A549 (cell line): ENCODE results near the gene CNNM3. TPM values are rescaled to one million over a fixed set of nuclear protein-coding genes. Genes with fewer than 3 reads are reported as not detected.

Experiments used
- ATAC-seq, 2 experiments: fragments of 200-7000 bp in 1 of 2; fragments of >200 bp in 1 of 2; cut with Nextera tagmentation in 1 of 2; cut with Tn5 transposase in 1 of 2; 3 replicates each; pipeline versions ENCODE4 v1.8.0 to v1.9.1; 2018 to 2020; ENCODE audit warnings: mild to moderate bottlenecking in 1 of 2, moderate library complexity in 1 of 2
- CTCF ChIA-PET: fragments of 300-600 bp; sonication (Branson Sonifier 250); formaldehyde crosslinking; extraction: SDS; loops from one replicate; lab custom pipeline; 2021; ENCODE audit warnings: antibody characterized with exemption, inconsistent platforms; lab: Yijun Ruan, JAX
- POLR2A ChIA-PET: fragments of 350-600 bp; formaldehyde crosslinking; extraction: SDS; loops from one replicate; lab custom pipeline; 2021; ENCODE audit warnings: antibody characterized with exemption, inconsistent platforms; lab: Yijun Ruan, JAX
- DNase-seq, 2 experiments: peaks; one replicate each; pipeline versions ENCODE4 v3.0.0 to v3.0.0-alpha.2; 2011 to 2016; ENCODE audit warnings: low read depth in 1 of 2, low spot score in 1 of 2
- FAIRE-seq: peaks from 2 replicates; lab custom pipeline; 2011; peaks lifted over from hg19 to GRCh38; lab: Jason Lieb, UNC
- H3K27ac ChIP-seq, 2 experiments: fragments of >200 bp; sonication (Bioruptor Twin); formaldehyde crosslinking; 3 replicates each; pipeline ENCODE4 v1.5.1; 2016 to 2017
- H3K4me1 ChIP-seq: fragments of >200 bp; sonication (Bioruptor Twin); formaldehyde crosslinking; 3 replicates; pipeline ENCODE4 v1.6.1; 2016
- H3K4me2 ChIP-seq: fragments of >200 bp; sonication (Bioruptor Twin); formaldehyde crosslinking; 3 replicates; pipeline ENCODE4 v1.6.1; 2016
- H3K4me3 ChIP-seq: fragments of >200 bp; sonication (Bioruptor Twin); formaldehyde crosslinking; 3 replicates; pipeline ENCODE4 v1.5.1; 2016
- H3K9me3 ChIP-seq: fragments of >200 bp; sonication (Bioruptor Twin); formaldehyde crosslinking; 3 replicates; pipeline ENCODE4 v1.6.1; 2016
- BHLHE40 ChIP-seq: IDR thresholded peaks from 2 replicates; pipeline ENCODE4 v1.6.1; 2012; ENCODE audit warnings: low read depth, low read length, inconsistent platforms
- CTCF ChIP-seq: fragments of >200 bp; sonication (Bioruptor Twin); formaldehyde crosslinking; IDR thresholded peaks from 3 replicates; pipeline ENCODE4 v1.5.1; 2016
- ELK1 ChIP-seq: fragments of 150-350 bp; IDR thresholded peaks from 2 replicates; pipeline ENCODE4 v1.6.1; 2014; ENCODE audit warnings: low read depth, mild to moderate bottlenecking, low read length
- FOSL2 ChIP-seq, 2 experiments: fragments of 450-650 bp in 1 of 2; fragments of >200 bp in 1 of 2; sonication (Bioruptor Twin) in 1 of 2; formaldehyde crosslinking; IDR thresholded peaks; 2 replicates each; pipeline versions ENCODE4 v1.5.0 to v1.6.1; 2016 to 2020; ENCODE audit warnings: mild to moderate bottlenecking in 1 of 2, moderate library complexity in 1 of 2
- FOXS1 ChIP-seq: fragments of 250-450 bp; sonication (Bioruptor Pico); IDR thresholded peaks from 2 replicates; pipeline ENCODE4 v1.5.0; 2020; ENCODE audit warnings: mild to moderate bottlenecking, moderate library complexity
- HEYL ChIP-seq: fragments of 250-450 bp; sonication (Bioruptor Pico); IDR thresholded peaks from 2 replicates; pipeline ENCODE4 v1.8.0; 2021; ENCODE audit warnings: mild to moderate bottlenecking, moderate library complexity
- HMGXB4 ChIP-seq: fragments of 250-450 bp; sonication (Bioruptor Pico); IDR thresholded peaks from 2 replicates; pipeline ENCODE4 v1.5.0; 2021; ENCODE audit warnings: mild to moderate bottlenecking, moderate library complexity, borderline replicate concordance
- HOXA7 ChIP-seq: fragments of 250-450 bp; sonication (Bioruptor Pico); IDR thresholded peaks from 2 replicates; pipeline ENCODE4 v1.5.0; 2020; ENCODE audit warnings: mild to moderate bottlenecking, moderate library complexity
- HOXB13 ChIP-seq: fragments of 250-450 bp; sonication (Bioruptor Pico); IDR thresholded peaks from 2 replicates; pipeline ENCODE4 v1.5.0; 2020; ENCODE audit warnings: low read depth, mild to moderate bottlenecking, moderate library complexity
- JUNB ChIP-seq: fragments of >200 bp; sonication (Bioruptor Twin); formaldehyde crosslinking; IDR thresholded peaks from 2 replicates; pipeline ENCODE4 v1.6.1; 2016
- POLR2A ChIP-seq: IDR thresholded peaks from 2 replicates; pipeline ENCODE4 v1.6.1; 2012; ENCODE audit warnings: mild to moderate bottlenecking, low read length
- RCOR1 ChIP-seq: fragments of 150-350 bp; IDR thresholded peaks from 2 replicates; pipeline ENCODE4 v1.6.1; 2014; ENCODE audit warnings: antibody characterized with exemption, low read length, low read depth
- RFX5 ChIP-seq: fragments of 450-650 bp; IDR thresholded peaks from 2 replicates; pipeline ENCODE4 v1.7.1; 2014; ENCODE audit warnings: antibody characterized with exemption, mild to moderate bottlenecking, moderate library complexity
- RNF2 ChIP-seq: fragments of 200-600 bp; sonication (generic); IDR thresholded peaks from 2 replicates; pipeline ENCODE4 v1.6.1; 2016; ENCODE audit warnings: low read depth, mild to moderate bottlenecking, antibody characterized with exemption, moderate library complexity, borderline replicate concordance
- SMC3 ChIP-seq: fragments of >200 bp; sonication (Bioruptor Twin); formaldehyde crosslinking; IDR thresholded peaks from 3 replicates; pipeline ENCODE4 v1.6.1; 2018; ENCODE audit warnings: inconsistent platforms
- SREBF2 ChIP-seq: fragments of 450-650 bp; IDR thresholded peaks from 2 replicates; pipeline ENCODE4 v1.6.1; 2014; ENCODE audit warnings: mild to moderate bottlenecking, moderate library complexity
- TFCP2L1 ChIP-seq: fragments of 250-450 bp; sonication (Bioruptor Pico); IDR thresholded peaks from 2 replicates; pipeline ENCODE4 v1.5.0; 2021; ENCODE audit warnings: mild to moderate bottlenecking
- ZNF302 ChIP-seq: fragments of 250-450 bp; sonication (Bioruptor Pico); IDR thresholded peaks from 2 replicates; pipeline ENCODE4 v1.9.0; 2021; ENCODE audit warnings: inconsistent platforms, mild to moderate bottlenecking, moderate library complexity
- WGBS: methylation state at CpG from one replicate; pipeline ENCODE4 v1.1.6; 2017; ENCODE audit errors: missing lambda C conversion rate; 5-methylcytosine and 5-hydroxymethylcytosine counted together
- polyA plus RNA-seq, 4 experiments: library from polyadenylated mRNA; depleted of rRNA in 3 of 4; stranded (reverse); fragments of >200 nt; fragmentation: RNase III in 1 of 4; extraction: RNeasy Plus Mini Kit Qiagen cat#74134 plus additional on column Dnase treatment in 1 of 4; gene quantifications; 2 replicates in 3 of 4; 3 replicates in 1 of 4; pipeline ENCODE4 v1.2.3, GENCODE V29; 2011 to 2017
- TF ChIP-seq, protein P1 (sequence below): IDR thresholded peaks from 2 replicates; pipeline ENCODE4 v1.6.1; 2012

CNNM3 gene
- polyA plus RNA-seq, 2 of the 4 experiments (the other 2 are of a cell fraction) = 11.8 to 14.1 TPM

DNA sequence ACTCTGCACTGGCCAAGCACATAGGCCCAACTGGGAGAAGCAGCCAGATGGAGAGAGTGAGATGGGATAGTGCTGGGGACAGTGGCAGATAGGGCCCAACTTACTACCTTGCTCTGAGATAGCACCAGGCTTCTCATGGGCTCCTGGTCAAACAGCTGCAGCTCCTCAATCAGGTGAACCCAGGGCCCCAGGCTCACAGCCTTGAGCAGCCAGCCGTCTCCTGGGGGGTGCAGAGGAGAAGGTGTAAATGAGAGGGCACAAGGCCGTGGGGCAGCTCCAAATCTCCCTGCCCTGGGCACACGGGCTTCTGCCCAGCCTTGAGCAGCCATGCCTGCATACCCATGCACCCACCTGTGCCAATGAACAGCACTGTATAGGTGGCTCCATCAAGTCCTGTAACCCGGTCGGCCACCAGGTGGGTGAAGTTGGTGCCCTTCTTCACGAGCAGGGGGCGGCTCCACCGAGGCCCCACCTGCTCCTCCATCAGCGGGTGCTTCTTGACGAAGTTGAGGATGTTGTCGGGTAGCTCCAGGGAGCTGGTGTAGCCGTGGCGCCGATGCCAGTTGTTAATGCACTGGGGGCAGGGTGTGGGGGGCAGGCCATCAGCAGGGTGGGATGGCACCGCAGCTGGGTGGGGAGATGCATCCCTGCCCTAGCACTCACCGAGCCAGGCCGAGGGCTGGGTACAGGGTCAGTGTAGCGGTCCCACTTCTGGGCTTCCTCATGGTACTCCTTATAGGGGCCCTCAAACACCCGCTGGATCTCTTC is 47.7 kb downstream of the CNNM3 start:
- no peaks in the 10 kb centered on the region for H3K9me3 ChIP-seq
- FAIRE-seq (no peak), ATAC-seq (no peak)
- H3K4me2 ChIP-seq = no peak overlapping the region
- TF ChIP-seq RCOR1 = no peak
- no peak for TF ChIP-seq HMGXB4 (CRISPR knock-in tag)
- no peak for TF ChIP-seq TFCP2L1 (CRISPR knock-in tag)
- TF ChIP-seq ZNF302 = no peak
- no peak for TF ChIP-seq FOSL2 (IDR thresholded peaks at IDR 0.05)
- no peak for TF ChIP-seq FOSL2 (CRISPR knock-in tag; IDR thresholded peaks at IDR 0.05)
- TF ChIP-seq RFX5 = no peak
- no peak for TF ChIP-seq FOXS1 (CRISPR knock-in tag)
- TF ChIP-seq SMC3 = no peak
- TF ChIP-seq CTCF = no peak
- TF ChIP-seq POLR2A = no peak
- TF ChIP-seq SREBF2 = no peak
- TF ChIP-seq, all 56 proteins: peak for 0
- CTCF ChIA-PET = interaction anchor here (1.0 to 5.7 kb wide), 4 partner anchors 63 to 248 kb away, joined by 3 to 44 read pairs (median 6); partner anchors contain the start of gene ANKRD36
- POLR2A ChIA-PET = no interaction called here
- Histone ChIP-seq H3K27ac (no peak overlapping the region), H3K4me1 (peaks cover 36% of the 10 kb centered on the region), H3K4me3 (no peak overlapping the region)
- no peak for DNase-seq
- WGBS = 94% methylated on average over 7 of the region's 19 CpGs

DNA sequence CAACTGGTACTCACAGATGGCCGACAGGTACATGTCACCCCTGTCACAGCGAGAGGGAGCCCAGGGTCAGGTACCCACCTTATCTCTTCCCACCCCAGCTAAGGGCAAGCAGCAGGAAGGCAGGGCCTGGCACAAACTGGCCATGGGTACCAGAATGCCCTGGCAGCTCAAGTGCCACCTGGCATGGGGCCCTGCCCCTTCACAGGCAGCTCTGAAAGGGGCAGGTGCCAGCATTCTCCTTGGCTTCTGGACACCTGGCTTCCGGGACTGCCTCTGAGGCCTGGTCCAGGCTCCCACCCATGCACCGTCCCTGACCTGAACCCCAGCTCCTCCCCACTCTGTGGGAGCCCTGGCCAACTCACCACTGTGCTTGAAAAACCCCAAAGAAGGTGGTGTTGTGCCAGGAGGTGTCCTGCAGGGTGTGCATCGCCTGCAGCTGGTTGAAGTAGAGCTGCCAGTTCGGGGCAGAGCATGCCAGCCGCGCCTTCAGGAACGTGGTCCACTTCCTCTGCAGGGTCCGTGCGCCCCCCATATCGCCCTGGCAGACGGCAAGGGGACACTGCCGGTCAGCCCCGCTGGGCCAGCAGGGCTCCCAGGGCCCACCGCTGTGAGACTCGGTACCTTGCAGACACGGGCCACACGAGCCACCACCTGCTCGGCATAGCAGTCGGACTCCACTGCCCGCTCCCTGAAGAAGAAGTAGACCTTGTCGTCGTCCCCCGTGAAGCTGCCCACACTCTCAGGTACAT is 48.4 kb downstream of the CNNM3 start:
- Histone ChIP-seq H3K27ac (no peak overlapping the region), H3K4me3 (no peak overlapping the region), H3K4me2 (no peak overlapping the region), H3K4me1 (peaks cover 30% of the 10 kb centered on the region), H3K9me3 (no peaks in the 10 kb centered on the region)
- TF ChIP-seq RCOR1 = no peak
- TF ChIP-seq BHLHE40 = no peak
- TF ChIP-seq HOXA7 (CRISPR knock-in tag) = no peak
- no peak for TF ChIP-seq RNF2
- TF ChIP-seq HOXB13 (CRISPR knock-in tag) = no peak
- no peak for TF ChIP-seq HEYL (CRISPR knock-in tag)
- TF ChIP-seq SREBF2 = no peak
- TF ChIP-seq JUNB = no peak
- no peak for TF ChIP-seq ELK1
- TF ChIP-seq, protein P1, sequence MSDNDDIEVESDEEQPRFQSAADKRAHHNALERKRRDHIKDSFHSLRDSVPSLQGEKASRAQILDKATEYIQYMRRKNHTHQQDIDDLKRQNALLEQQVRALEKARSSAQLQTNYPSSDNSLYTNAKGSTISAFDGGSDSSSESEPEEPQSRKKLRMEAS = no peak
- no peak for DNase-seq
- no peak for ATAC-seq
- WGBS = 91% methylated on average over 25 of the region's 25 CpGs
- ChIA-PET POLR2A (no interaction called here), CTCF (interaction anchor here (0.6 to 5.7 kb wide), 5 partner anchors 64 to 443 kb away, joined by 3 to 44 read pairs (median 6); partner anchors contain the start of gene ANKRD36)
- no peak for FAIRE-seq
